ENCODE data around the gene NTF3.

Gene NTF3

DNA sequence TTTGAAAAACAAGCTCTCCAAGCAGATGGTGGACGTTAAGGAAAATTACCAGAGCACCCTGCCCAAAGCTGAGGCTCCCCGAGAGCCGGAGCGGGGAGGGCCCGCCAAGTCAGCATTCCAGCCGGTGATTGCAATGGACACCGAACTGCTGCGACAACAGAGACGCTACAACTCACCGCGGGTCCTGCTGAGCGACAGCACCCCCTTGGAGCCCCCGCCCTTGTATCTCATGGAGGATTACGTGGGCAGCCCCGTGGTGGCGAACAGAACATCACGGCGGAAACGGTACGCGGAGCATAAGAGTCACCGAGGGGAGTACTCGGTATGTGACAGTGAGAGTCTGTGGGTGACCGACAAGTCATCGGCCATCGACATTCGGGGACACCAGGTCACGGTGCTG is 62.4 kb downstream of the NTF3 start:
- DNase-seq (ENCODE audit: low read depth) = no peak
- no peak overlapping the region for H3K4me3 ChIP-seq (ENCODE audit: low read length)
- TF ChIP-seq, protein P1, sequence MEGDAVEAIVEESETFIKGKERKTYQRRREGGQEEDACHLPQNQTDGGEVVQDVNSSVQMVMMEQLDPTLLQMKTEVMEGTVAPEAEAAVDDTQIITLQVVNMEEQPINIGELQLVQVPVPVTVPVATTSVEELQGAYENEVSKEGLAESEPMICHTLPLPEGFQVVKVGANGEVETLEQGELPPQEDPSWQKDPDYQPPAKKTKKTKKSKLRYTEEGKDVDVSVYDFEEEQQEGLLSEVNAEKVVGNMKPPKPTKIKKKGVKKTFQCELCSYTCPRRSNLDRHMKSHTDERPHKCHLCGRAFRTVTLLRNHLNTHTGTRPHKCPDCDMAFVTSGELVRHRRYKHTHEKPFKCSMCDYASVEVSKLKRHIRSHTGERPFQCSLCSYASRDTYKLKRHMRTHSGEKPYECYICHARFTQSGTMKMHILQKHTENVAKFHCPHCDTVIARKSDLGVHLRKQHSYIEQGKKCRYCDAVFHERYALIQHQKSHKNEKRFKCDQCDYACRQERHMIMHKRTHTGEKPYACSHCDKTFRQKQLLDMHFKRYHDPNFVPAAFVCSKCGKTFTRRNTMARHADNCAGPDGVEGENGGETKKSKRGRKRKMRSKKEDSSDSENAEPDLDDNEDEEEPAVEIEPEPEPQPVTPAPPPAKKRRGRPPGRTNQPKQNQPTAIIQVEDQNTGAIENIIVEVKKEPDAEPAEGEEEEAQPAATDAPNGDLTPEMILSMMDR (conservative IDR thresholded peaks at IDR 0.05; ENCODE audit: low read depth, low read length) = no peak

DNA sequence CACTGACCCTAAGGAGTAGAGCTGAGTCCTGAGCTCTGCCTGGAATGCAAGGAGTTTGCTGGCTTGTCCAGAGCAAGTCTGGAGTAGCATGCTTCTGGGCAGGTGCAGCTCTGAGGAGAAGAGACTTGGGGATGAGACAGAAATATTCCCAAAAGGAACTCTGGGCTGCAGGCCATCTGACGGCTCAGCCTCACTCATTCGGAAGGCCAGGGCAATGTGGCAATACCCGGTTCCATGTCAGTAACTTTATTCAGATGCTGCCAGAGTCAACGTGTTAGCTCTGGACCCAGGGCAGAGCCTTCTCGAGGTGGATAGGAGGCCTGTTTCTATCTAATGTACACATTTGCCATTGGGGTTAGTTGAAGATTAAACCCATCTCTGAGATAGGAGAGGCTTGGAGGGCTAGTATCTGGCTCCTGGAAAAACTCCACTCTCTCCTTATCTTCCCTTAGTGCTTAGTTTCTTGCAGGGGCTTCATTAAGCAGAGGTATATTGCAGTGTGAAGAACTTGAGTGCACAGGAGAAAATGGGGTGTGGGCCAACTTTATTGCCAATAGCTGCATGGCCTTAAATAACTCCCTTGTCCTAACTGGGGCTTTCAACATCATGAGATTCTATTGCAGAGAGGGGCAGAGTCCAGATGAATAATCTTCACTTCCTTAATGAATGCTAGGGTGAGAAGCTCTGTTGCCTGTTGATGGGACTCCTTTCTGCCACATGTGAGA is 65.6 kb downstream of the NTF3 start:
- no peak for DNase-seq (ENCODE audit: low read depth)
- TF ChIP-seq, protein P1 (conservative IDR thresholded peaks at IDR 0.05; ENCODE audit: low read depth, low read length) = no peak
- no peak overlapping the region for H3K4me3 ChIP-seq (ENCODE audit: low read length)

DNA sequence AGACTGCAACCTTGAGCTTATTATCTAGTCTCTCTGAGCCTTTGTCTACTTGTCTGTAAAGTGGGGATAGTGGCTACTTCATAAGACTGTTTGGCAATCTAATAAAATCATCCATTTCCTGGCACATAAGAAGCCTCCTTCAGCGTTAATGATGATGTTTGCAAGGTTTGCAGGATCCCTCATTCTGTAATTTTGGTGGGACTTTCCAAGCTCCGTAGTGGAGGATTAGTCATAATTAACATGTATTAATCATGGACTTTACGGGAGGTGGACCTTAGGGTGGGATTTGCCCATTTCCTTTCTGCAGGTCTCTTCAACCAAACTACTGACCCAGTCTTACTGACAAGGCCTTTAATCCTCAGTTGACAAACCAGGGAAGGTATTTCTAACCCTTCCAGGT is 66.2 kb downstream of the NTF3 start:
- DNase-seq (ENCODE audit: low read depth) = no peak
- H3K4me3 ChIP-seq (ENCODE audit: low read length) = no peak overlapping the region
- TF ChIP-seq, protein P1 (conservative IDR thresholded peaks at IDR 0.05; ENCODE audit: low read depth, low read length) = no peak

DNA sequence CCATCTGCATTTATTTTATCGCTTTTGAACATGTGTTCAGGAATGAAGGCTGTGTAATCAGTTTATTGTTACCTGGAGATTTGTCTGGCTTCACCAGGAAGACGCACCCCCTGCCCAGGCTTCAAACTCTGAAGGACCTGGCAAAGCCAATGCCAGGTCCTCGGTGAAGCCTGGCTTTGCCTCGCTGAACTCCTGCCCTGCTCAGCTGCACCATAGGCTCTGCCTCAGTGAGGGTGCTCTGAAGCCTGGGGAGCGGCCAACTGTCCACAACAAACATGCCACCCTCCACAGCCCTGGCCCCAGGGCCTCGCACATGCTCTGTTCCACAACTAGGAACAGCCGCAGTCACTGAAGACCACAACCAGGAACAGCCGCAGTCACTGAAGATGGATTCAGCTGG is 66.9 kb downstream of the NTF3 start:
- TF ChIP-seq, protein P1 (conservative IDR thresholded peaks at IDR 0.05; ENCODE audit: low read depth, low read length) = no peak
- H3K4me3 ChIP-seq (ENCODE audit: low read length) = no peak overlapping the region

DNA sequence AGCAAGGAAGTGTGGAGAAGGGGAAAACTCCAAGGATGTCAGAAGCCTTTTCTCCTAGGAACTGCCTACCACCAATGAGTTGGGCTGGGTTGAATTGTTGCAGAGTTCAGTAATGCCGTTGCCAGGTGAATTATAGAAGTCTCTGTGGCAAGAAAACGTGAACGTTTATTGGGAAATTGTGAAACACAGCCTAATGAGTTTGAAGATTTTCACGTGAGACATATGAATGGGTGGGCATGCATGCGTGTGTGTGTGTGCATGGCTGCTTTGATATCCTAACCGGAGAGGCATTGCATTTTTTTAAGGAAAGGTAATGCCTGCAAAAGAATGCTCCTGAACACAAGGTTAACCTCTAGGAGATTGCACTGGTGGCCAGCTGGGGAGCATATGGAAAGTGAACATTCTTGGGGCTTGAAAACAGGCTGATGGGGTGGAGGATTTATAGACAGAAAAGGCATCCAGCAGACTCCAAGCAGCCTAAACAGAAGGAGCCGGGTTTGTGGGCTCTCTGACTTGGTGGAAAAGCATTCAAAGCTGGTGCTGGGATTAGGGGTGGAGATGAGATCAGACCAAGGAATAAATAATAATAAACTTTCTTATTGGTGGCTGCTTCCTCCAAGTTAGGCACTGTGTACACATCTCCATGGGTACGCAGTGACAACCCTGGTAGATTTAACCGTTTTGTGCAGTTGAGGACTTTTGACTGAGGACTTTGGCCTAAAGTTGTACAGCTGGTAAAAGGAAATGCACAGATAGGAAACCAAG is 67.8 kb downstream of the NTF3 start:
- DNase-seq (ENCODE audit: low read depth) = no peak
- no peak overlapping the region for H3K4me3 ChIP-seq (ENCODE audit: low read length)
- TF ChIP-seq, protein P1 (conservative IDR thresholded peaks at IDR 0.05; ENCODE audit: low read depth, low read length) = no peak

More for the DNA sequence above, 66.9 kb downstream of the NTF3 start:
- DNase-seq (ENCODE audit: low read depth) = no peak

DNA sequence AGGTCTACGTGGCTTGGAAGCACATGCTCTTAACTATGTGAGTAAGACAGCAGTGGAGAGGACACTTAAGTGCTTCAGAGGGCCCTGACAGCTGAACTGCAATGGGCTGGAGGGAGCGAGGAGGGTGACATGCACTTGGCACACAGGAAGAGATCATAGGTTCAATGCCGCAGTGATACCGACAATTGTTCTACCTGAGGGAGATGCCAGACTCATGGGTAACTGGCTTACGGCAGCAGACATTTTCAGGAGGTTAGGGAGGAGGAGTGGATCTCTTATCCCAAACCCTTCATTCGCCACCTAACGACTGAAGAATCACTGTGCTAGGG is 68.4 kb downstream of the NTF3 start:
- TF ChIP-seq, protein P1 (conservative IDR thresholded peaks at IDR 0.05; ENCODE audit: low read depth, low read length) = no peak
- DNase-seq (ENCODE audit: low read depth) = no peak
- no peak overlapping the region for H3K4me3 ChIP-seq (ENCODE audit: low read length)

DNA sequence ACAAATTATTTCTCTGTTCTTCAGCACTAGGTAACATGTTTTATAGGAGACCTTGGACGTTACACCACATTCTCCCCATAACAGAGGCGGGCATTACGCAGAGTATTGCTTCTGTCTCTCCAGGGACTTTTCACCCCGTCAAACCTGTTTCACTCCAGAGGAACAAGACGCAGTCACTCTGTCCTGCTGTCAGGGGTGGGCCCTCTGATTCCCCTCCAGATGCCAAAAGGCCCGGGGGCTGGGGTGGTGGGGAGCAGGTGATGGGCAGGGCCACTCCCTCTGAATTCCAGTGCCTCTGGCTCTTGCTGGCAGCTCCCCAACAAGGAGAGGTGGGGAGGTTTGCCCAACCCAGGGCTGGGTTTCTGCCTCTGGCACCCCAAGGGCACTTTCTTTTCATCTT is 71.9 kb downstream of the NTF3 start:
- no peak overlapping the region for H3K4me3 ChIP-seq (ENCODE audit: low read length)
- TF ChIP-seq, protein P1 (conservative IDR thresholded peaks at IDR 0.05; ENCODE audit: low read depth, low read length) = no peak
- DNase-seq (ENCODE audit: low read depth) = no peak
